H1 (cell line): ENCODE results near the gene SMIM5.
A peak's percentile ranks its signal among the peaks of the same experiment; 100 is the strongest.

Experiments
- CHD1 ChIP-seq: IDR thresholded peaks from 2 replicates; pipeline ENCODE4 v1.6.1; 2012; ENCODE audit warnings: low read depth, low read length, improper control_type of control experiment
- EZH2 ChIP-seq: fragments of 200-600 bp; sonication (generic); IDR thresholded peaks from 2 replicates; pipeline ENCODE4 v1.7.1; 2012; ENCODE audit warnings: low read depth, mild to moderate bottlenecking, moderate library complexity, low read length, inconsistent platforms; ENCODE audit not compliant: severe bottlenecking
- FOSL1 ChIP-seq: IDR thresholded peaks from 2 replicates; pipeline ENCODE4 v1.6.1; 2011; ENCODE audit warnings: mild to moderate bottlenecking, low read depth, low read length, moderate library complexity; ENCODE audit not compliant: insufficient read depth
- KDM5A ChIP-seq: fragments of 200-600 bp; IDR thresholded peaks from 2 replicates; pipeline ENCODE4 v1.7.1; 2012; ENCODE audit warnings: mild to moderate bottlenecking, low read length, inconsistent platforms, mixed read lengths
- MAFK ChIP-seq: IDR thresholded peaks from 2 replicates; pipeline ENCODE4 v1.6.1; 2012; ENCODE audit warnings: low read depth, mild to moderate bottlenecking, improper control_type of control experiment, low read length
- POLR2A ChIP-seq, 2 experiments: IDR thresholded peaks; 1 replicate in 1 of 2; 2 replicates in 1 of 2; pipeline ENCODE4 v1.6.1; 2011; ENCODE audit warnings: low read depth in 2 of 2, low read length in 2 of 2, mild to moderate bottlenecking in 2 of 2; ENCODE audit errors: control extremely low read depth in 1 of 2
- RAD21 ChIP-seq, 2 experiments: IDR thresholded peaks in 1 of 2; conservative IDR thresholded peaks in 1 of 2; 2 replicates each; pipeline ENCODE4 v1.6.1; 2011; ENCODE audit warnings: low read depth in 2 of 2, low read length in 2 of 2, improper control_type of control experiment in 1 of 2, inconsistent platforms in 1 of 2, mild to moderate bottlenecking in 1 of 2, moderate library complexity in 1 of 2
- SP1 ChIP-seq: IDR thresholded peaks from 2 replicates; pipeline ENCODE4 v1.6.1; 2011; ENCODE audit warnings: low read depth, low read length
- TCF12 ChIP-seq: IDR thresholded peaks from 2 replicates; pipeline ENCODE4 v1.6.1; 2011; ENCODE audit warnings: low read depth, mild to moderate bottlenecking, low read length
- TF ChIP-seq, protein P1 (sequence below), 3 experiments: IDR thresholded peaks; 1 replicate in 2 of 3; 2 replicates in 1 of 3; pipeline versions ENCODE4 v1.5.1 to v1.6.1; 2011; ENCODE audit warnings: low read length in 3 of 3, mild to moderate bottlenecking in 3 of 3, inconsistent platforms in 2 of 3, low read depth in 1 of 3, moderate library complexity in 1 of 3; ENCODE audit not compliant: insufficient read depth in 1 of 3; ENCODE audit errors: control extremely low read depth in 1 of 3

- TF ChIP-seq FOSL1 (no peak), POLR2A (IDR thresholded peaks at IDR 0.05; ENCODE audit: control extremely low read depth in 1 of 2, low read depth in 2 of 2, low read length in 2 of 2) (no peak), KDM5A (no peak), EZH2 (peak; percentile 41), CHD1 (no peak), RAD21 (IDR thresholded peaks at IDR 0.05 in 1 of 2, conservative IDR thresholded peaks at IDR 0.05 in 1 of 2; ENCODE audit: low read depth in 2 of 2, low read length in 2 of 2) (peak; percentile 53 to 65), SP1 (no peak), MAFK (no peak), TCF12 (no peak)
- TF ChIP-seq, protein P1, sequence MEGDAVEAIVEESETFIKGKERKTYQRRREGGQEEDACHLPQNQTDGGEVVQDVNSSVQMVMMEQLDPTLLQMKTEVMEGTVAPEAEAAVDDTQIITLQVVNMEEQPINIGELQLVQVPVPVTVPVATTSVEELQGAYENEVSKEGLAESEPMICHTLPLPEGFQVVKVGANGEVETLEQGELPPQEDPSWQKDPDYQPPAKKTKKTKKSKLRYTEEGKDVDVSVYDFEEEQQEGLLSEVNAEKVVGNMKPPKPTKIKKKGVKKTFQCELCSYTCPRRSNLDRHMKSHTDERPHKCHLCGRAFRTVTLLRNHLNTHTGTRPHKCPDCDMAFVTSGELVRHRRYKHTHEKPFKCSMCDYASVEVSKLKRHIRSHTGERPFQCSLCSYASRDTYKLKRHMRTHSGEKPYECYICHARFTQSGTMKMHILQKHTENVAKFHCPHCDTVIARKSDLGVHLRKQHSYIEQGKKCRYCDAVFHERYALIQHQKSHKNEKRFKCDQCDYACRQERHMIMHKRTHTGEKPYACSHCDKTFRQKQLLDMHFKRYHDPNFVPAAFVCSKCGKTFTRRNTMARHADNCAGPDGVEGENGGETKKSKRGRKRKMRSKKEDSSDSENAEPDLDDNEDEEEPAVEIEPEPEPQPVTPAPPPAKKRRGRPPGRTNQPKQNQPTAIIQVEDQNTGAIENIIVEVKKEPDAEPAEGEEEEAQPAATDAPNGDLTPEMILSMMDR (IDR thresholded peaks at IDR 0.05; ENCODE audit: control extremely low read depth in 1 of 3, insufficient read depth in 1 of 3, low read depth in 1 of 3, low read length in 3 of 3) = peak; percentile 52 to 72 (median 53)
Measured at GRCh38 chr17:75587675-75588595, 45.3 kb upstream of the SMIM5 start, which contains the start of gene MYO15B.
